PC-9 (cell line): Measurements from ENCODE around the gene DAAM2.

Experiments used
- CTCF ChIP-seq: fragments of 200-600 bp; sonication (generic); conservative IDR thresholded peaks from 2 replicates; pipeline ENCODE4 v1.6.1; 2017; ENCODE audit warnings: mixed run types, antibody characterized with exemption, mild to moderate bottlenecking, moderate library complexity
- EZH2 ChIP-seq: fragments of 200-600 bp; sonication (generic); IDR thresholded peaks from 2 replicates; pipeline ENCODE4 v1.8.0; 2017; ENCODE audit warnings: antibody characterized with exemption, low read depth

DNA sequence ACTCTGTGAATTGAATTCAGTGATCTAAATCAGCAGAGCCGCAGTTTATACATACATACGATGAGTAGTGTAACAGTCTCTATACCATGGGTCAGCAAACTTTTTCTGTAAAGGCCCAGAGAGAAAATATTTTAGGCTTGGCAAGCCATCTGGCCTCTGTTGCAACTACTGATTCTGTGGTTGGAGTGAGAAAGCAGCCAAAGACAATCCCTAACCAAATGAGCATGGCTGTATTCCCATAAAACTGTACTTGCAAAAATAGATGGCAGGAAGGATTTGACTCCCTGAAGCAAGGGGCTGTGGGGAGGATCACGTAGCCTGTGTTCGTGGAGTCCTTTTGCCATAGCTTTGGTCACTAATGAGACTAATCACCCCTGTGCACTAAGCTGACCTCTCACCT is 160.0 kb downstream of the DAAM2 start:
- no peak for TF ChIP-seq CTCF
- TF ChIP-seq EZH2, result no peak
